Lower lobe of right lung (tissue), 2 donors: ENCODE results near the gene SLC9A6. TPM values are rescaled to one million over a fixed set of nuclear protein-coding genes. Genes with fewer than 3 reads are reported as not detected.

Experiments used
- ATAC-seq, 2 donors: fragments of 200-7000 bp; cut with Tn5 transposase; one replicate each; pipeline ENCODE4 v1.9.1; 2020 to 2022; ENCODE audit warnings: mild to moderate bottlenecking in 2 of 2, moderate library complexity in 2 of 2
- DNase-seq: peaks from one replicate; pipeline ENCODE4 v3.0.0-alpha.2; 2020
- H3K27ac ChIP-seq: fragments of 200-600 bp; one replicate; pipeline ENCODE4 v1.8.0; 2022
- H3K27me3 ChIP-seq: fragments of 200-600 bp; one replicate; pipeline ENCODE4 v1.8.0; 2022; ENCODE audit warnings: low read depth
- H3K36me3 ChIP-seq: fragments of 200-600 bp; one replicate; pipeline ENCODE4 v1.8.0; 2022; ENCODE audit warnings: mild to moderate bottlenecking
- H3K4me1 ChIP-seq: fragments of 200-600 bp; one replicate; pipeline ENCODE4 v1.8.0; 2022
- H3K4me3 ChIP-seq: fragments of 200-600 bp; one replicate; pipeline ENCODE4 v1.8.0; 2022; ENCODE audit warnings: mild to moderate bottlenecking
- H3K9me3 ChIP-seq: fragments of 200-600 bp; one replicate; pipeline ENCODE4 v1.8.0; 2022
- CTCF ChIP-seq: fragments of 200-600 bp; IDR thresholded peaks from one replicate; pipeline ENCODE4 v1.8.0; 2022; ENCODE audit warnings: antibody characterized with exemption, mild to moderate bottlenecking
- intact Hi-C: fragments of 100-400 bp; cut with DNase I; formaldehyde crosslinking; loops from one replicate; pipeline ENCODE4 v1.11.0; 2022
- total RNA-seq: library from RNA; stranded (reverse); fragmentation: NEBNext Ultra II Directional; extraction: Animal tissue kit (Norgen Biotek cat#: 25700); gene quantifications from one replicate; pipeline ENCODE4 v1.2.1, GENCODE V29; 2021
- donor health status: DM: no; HTN: yes; CAD: no; lungs with severe emphysema.

The SLC9A6 gene
- total RNA-seq, 1 donor from 2014 or later: 18.0 TPM

DNA sequence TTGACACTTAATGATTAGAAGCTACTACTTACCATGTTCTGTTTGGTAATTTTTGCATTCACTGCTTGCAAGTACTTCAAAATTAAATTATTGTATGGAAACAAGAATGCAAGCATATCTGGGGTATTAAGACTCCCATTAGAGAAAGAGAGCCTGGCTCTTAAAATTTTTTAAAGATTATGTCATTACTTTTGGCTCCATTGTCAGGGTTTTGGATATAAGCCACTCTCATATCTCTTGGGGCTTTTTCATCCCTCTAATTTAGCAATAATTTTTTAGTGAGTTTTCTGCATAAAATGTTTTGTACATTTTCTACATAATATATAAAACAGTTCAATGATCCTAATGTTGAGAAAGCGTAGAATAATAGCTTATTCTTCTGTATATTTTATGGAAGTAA lies 49.4 kb downstream of the SLC9A6 start:
- DNase-seq (no peak), ATAC-seq (no peak)
- Histone ChIP-seq H3K4me3 (no peak overlapping the region), H3K9me3 (no peaks in the 10 kb centered on the region), H3K27ac (no peak overlapping the region), H3K4me1 (no peaks in the 10 kb centered on the region), H3K27me3 (no peaks in the 10 kb centered on the region), H3K36me3 (no peaks in the 10 kb centered on the region)
- intact Hi-C loops: no loop called here
- TF ChIP-seq CTCF: no peak

DNA sequence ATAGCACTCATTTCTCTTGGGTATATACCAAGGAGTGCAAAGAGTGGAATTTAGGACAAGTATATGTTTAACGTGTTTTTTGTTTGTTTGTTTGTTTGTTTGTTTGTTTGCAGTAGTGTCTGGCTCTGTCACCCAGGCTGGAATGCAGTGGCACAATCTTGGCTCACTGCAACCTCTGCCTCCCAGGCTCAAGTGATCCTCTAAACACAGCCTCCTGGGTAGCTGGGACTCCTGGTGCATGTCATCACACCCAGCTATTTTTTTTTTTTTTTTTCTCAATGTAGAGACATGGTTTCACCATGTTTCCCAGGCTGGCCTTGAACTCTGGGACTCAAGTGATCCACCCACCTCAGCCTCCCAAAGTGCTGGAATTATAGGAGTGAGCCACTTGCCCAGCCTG lies 50.4 kb downstream of the SLC9A6 start:
- no peak overlapping the region for H3K27ac ChIP-seq
- no peak overlapping the region for H3K4me3 ChIP-seq
- no peaks in the 10 kb centered on the region for H3K36me3 ChIP-seq
- DNase-seq (no peak), ATAC-seq (no peak)
- intact Hi-C loops: no loop called here
- H3K4me1 ChIP-seq: no peaks in the 10 kb centered on the region
- H3K27me3 ChIP-seq: no peaks in the 10 kb centered on the region
- no peak for TF ChIP-seq CTCF
- no peaks in the 10 kb centered on the region for H3K9me3 ChIP-seq

DNA sequence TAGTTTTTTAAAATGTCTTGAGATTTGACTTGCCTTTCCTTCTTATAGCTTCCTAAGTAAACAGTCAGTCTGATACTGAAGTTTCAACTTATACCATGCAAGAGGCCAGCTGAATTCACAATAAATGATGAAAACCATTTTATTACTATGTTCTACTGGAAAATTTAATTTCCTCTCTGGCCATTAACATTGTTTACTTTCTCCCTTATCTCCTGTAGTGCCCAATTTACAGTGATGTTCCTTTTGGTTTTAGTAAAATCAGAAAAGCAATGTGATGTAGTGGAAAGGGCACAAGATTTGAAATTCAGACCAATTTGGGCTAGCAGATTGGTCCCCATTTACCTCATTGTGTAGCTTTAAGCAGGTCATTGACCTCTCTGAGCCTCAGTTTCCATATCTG lies 54.2 kb downstream of the SLC9A6 start:
- Histone ChIP-seq H3K4me1 (no peaks in the 10 kb centered on the region), H3K27me3 (no peaks in the 10 kb centered on the region), H3K36me3 (no peaks in the 10 kb centered on the region), H3K9me3 (no peaks in the 10 kb centered on the region), H3K4me3 (no peak overlapping the region), H3K27ac (no peak overlapping the region)
- intact Hi-C loops: no loop called here
- ATAC-seq (no peak), DNase-seq (no peak)
- no peak for TF ChIP-seq CTCF

DNA sequence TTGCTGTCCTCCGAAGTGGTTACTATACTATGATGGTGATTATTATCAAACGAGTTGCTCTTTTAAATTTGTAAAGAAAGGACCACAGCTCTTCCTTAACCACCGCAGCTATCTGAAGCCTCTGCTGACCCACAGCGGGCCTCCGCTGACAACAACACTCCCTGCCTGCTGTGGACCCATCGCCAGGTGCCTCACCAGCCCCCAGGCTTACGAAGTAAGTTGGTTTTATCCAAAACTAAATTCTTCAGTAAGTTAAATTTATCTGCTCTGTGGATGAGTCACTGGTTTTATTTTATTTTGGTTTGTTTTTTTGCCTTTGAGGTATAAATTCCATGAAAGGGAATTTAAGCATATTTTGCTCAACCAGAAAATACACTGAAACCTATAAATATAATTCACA lies 54.7 kb downstream of the SLC9A6 start:
- Histone ChIP-seq H3K4me1 (no peaks in the 10 kb centered on the region), H3K27ac (no peak overlapping the region), H3K9me3 (no peaks in the 10 kb centered on the region), H3K4me3 (no peak overlapping the region), H3K27me3 (no peaks in the 10 kb centered on the region), H3K36me3 (no peaks in the 10 kb centered on the region)
- ATAC-seq (no peak), DNase-seq (no peak)
- intact Hi-C loops: no loop called here
- TF ChIP-seq CTCF: no peak

DNA sequence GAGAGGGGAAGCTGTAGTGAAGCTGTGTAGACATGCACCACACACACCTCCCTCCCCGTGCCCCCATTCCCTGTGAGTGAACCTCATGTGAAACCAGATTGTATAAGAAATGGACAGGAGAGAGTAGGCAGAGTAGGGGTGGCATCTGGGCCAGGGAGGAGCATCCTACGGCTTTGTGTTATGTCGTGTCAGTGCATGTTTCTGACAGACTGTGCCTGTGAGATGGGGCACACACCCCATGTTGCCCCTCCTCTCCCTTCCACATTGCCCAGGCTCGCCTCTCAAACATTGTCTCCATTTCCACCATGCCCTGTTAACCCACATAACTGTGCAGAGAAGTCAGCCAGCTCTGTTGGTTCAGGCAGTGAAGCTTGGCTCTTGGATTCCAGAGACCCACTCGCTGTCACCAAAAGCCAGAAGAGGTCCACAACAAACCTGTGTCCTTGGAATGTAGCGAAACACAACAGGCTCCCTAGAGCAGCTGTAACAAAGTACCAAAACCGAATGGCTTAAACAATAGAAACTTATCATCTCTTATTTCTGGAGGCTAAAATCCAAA lies 56.1 kb downstream of the SLC9A6 start:
- intact Hi-C loops: no loop called here
- H3K27me3 ChIP-seq: no peaks in the 10 kb centered on the region
- no peak for TF ChIP-seq CTCF
- no peak overlapping the region for H3K4me3 ChIP-seq
- no peak overlapping the region for H3K27ac ChIP-seq
- H3K36me3 ChIP-seq: no peaks in the 10 kb centered on the region
- no peaks in the 10 kb centered on the region for H3K9me3 ChIP-seq
- no peaks in the 10 kb centered on the region for H3K4me1 ChIP-seq
- ATAC-seq: no peak
- no peak for DNase-seq

DNA sequence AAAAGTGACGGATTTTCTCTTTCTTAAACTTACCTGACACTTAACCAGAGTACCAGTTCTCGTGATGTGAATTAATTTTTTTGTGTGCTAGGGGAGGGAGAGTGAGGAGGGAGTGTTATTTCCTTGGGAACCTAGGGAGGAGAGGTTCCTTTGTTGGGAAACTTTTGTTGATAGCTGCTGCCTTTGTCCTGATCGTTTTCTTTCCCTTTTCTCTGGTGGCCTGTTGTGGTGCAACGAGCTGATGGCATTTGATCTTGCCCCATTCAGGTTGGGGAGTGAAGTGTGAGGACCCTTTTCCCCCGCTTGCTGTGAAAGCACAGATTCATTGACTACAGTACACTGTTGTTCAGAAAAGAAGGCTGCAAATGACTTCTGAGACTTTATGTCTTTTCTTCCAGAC lies 59.8 kb downstream of the SLC9A6 start:
- no peaks in the 10 kb centered on the region for H3K27me3 ChIP-seq
- intact Hi-C loops: no loop called here

More for the DNA sequence above, 59.8 kb downstream of the SLC9A6 start:
- Histone ChIP-seq H3K36me3 (no peaks in the 10 kb centered on the region), H3K4me3 (no peak overlapping the region), H3K27ac (no peak overlapping the region), H3K4me1 (no peaks in the 10 kb centered on the region), H3K9me3 (no peaks in the 10 kb centered on the region)
- DNase-seq: no peak
- ATAC-seq: no peak
- no peak for TF ChIP-seq CTCF
